NOMO-1 treated with DMSO at 0.1 percent for 48 hours (cell line): Measurements from ENCODE around the gene CETN1.

Source experiments
- DNase-seq: peaks from one replicate; lab custom pipeline; 2025; ENCODE audit not compliant: unreplicated experiment; lab: John Stamatoyannopoulos, UW

The CETN1 gene

DNA sequence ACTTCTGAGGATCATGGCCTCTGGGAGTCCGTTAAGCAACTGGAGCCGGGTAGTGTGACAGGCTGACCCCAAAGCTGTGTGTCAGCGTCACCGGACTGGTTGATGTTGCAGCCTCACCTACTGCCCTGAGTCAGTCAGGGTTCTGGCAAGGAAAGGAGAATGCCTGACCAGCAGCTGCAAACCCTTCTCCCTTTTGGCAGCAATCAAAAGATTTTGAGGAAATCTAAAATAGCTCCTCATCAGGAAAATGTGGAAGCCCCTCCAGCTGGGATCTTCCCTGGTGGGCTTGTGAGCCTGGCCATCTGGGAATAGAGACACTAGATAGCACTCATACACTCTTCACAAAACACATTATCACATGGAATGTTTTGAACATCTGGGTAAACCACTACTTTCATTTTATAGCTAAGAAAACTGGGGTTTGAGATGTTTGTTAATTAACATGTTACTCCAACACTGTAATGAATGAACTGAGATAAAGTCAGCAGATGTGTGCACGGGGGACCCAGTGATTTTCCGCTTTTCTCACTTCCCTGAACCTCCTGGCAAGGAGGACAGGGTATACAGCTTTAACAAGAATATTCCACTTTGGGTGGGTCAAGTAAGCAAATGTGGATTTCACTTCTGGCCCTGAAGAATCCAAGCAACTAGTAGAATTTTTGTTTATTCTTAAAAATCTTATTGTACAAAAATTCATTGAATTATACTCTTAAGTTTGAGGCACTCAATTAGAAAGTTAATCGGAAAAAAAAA is 41.3 kb downstream of the CETN1 start:
- DNase-seq, result no peak

- no peak for DNase-seq
Measured at GRCh38 chr18:622289-622688, 42.1 kb downstream of the CETN1 start.

DNA sequence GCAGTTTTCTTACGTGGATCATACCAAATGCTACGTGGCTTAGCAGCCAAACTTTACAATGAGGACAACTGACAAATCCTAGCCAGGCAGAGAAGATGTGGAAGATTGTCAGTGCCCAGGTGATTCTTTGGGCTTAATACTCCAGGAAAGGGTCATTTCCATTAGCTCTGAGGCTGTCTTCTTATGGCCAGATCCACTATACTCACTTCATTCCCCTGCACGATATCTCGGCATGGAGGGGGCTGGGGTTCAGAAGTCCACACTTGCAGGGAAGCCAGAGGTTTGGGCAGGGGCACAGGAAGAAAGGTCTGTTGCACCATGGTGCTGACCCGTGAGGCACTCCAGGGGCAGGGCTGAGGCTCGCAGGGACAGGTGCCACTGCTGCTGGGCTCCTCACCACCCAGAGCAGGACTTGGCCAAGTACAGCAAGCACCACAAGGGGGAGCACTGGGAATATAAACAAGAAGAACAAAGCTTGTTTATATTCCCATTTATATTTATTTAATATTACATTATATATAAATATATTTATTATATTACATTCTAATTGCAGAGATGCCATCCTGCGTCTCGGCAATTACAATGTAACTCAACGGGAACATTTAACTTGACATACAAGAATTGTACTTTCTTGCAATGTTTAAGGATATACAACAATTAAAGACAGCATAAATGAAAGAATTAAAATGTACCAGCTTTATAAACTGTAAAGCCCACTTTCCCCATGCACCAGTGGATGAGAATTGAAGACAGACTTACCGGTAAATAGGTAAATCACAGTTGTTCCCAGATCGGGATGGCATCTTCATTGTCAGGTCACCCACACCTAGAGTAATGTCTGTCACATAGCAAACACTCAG is 43.8 kb downstream of the CETN1 start:
- peak; percentile 45 for DNase-seq

- no peak for DNase-seq
Measured at GRCh38 chr18:627231-627630, 47.1 kb downstream of the CETN1 start.

- DNase-seq, result no peak
Measured at GRCh38 chr18:629269-630150, 49.3 kb downstream of the CETN1 start.

- DNase-seq, result no peak
Measured at GRCh38 chr18:631560-631959, 51.4 kb downstream of the CETN1 start.
